Liver (tissue), 9 donors: ENCODE measurements around the gene SLC27A5. TPM values are rescaled to one million over a fixed set of nuclear protein-coding genes. Genes with fewer than 3 reads are reported as not detected.

Experiments used
- DNase-seq: peaks from one replicate; pipeline ENCODE4 v3.0.0-alpha.2; 2017; ENCODE audit warnings: low spot score
- H3K27ac ChIP-seq, 2 donors: one replicate each; pipeline ENCODE4 v1.7.0; 2013; ENCODE audit warnings: inconsistent platforms in 2 of 2, low read length in 2 of 2, control low read depth in 1 of 2, low read depth in 1 of 2, mild to moderate bottlenecking in 1 of 2
- H3K27me3 ChIP-seq, 4 donors: one replicate each; pipeline versions ENCODE4 v1.6.1 to v1.7.0; 2013; ENCODE audit warnings: low read length in 3 of 4, inconsistent platforms in 1 of 4, mild to moderate bottlenecking in 1 of 4, moderate library complexity in 1 of 4; ENCODE audit not compliant: control insufficient read depth in 4 of 4, insufficient read depth in 4 of 4
- H3K36me3 ChIP-seq, 4 donors: one replicate each; pipeline versions ENCODE4 v1.6.1 to v1.7.0; 2013; ENCODE audit warnings: low read length in 3 of 4, mild to moderate bottlenecking in 3 of 4, low read depth in 1 of 4, moderate library complexity in 1 of 4; ENCODE audit not compliant: control insufficient read depth in 4 of 4, insufficient read depth in 3 of 4
- H3K4me1 ChIP-seq, 4 donors: one replicate each; pipeline versions ENCODE4 v1.6.1 to v1.7.0; 2013; ENCODE audit warnings: low read length in 3 of 4, mild to moderate bottlenecking in 3 of 4, moderate library complexity in 1 of 4; ENCODE audit not compliant: control insufficient read depth in 4 of 4, insufficient read depth in 4 of 4
- H3K4me3 ChIP-seq, 3 donors: one replicate each; pipeline versions ENCODE4 v1.6.1 to v1.7.0; 2013; ENCODE audit warnings: low read length in 3 of 3, control low read depth in 1 of 3, low read depth in 1 of 3, mild to moderate bottlenecking in 1 of 3
- H3K9ac ChIP-seq, 2 donors: one replicate each; pipeline ENCODE4 v1.7.0; 2013; ENCODE audit warnings: low read length in 2 of 2, mild to moderate bottlenecking in 2 of 2, moderate library complexity in 2 of 2, control low read depth in 1 of 2, low read depth in 1 of 2
- H3K9me3 ChIP-seq, 4 donors: one replicate each; pipeline versions ENCODE4 v1.6.1 to v1.7.0; 2013; ENCODE audit warnings: low read length in 3 of 4; ENCODE audit not compliant: control insufficient read depth in 4 of 4
- EGR1 ChIP-seq, 2 donors: IDR thresholded peaks; 2 replicates each; pipeline ENCODE4 v1.6.1; 2016 to 2018; ENCODE audit warnings: antibody characterized with exemption in 2 of 2, low read depth in 2 of 2
- FOXA1 ChIP-seq: IDR thresholded peaks from 2 replicates; pipeline ENCODE4 v1.6.1; 2016; ENCODE audit warnings: antibody characterized with exemption
- FOXA2 ChIP-seq: IDR thresholded peaks from 2 replicates; pipeline ENCODE4 v1.6.1; 2016; ENCODE audit warnings: antibody characterized with exemption
- GABPA ChIP-seq, 2 donors: IDR thresholded peaks in 1 of 2; conservative IDR thresholded peaks in 1 of 2; 2 replicates each; pipeline ENCODE4 v1.6.1; 2016; ENCODE audit warnings: antibody characterized with exemption in 2 of 2, mild to moderate bottlenecking in 1 of 2, moderate library complexity in 1 of 2
- JUND ChIP-seq, 2 donors: IDR thresholded peaks; 2 replicates each; pipeline ENCODE4 v1.6.1; 2016; ENCODE audit warnings: antibody characterized with exemption in 2 of 2
- NR2F2 ChIP-seq: IDR thresholded peaks from 2 replicates; pipeline ENCODE4 v1.6.1; 2016; ENCODE audit warnings: antibody characterized with exemption
- RXRA ChIP-seq, 2 donors: IDR thresholded peaks; 2 replicates each; pipeline ENCODE4 v1.6.1; 2017 to 2018; ENCODE audit warnings: antibody characterized with exemption in 2 of 2, mild to moderate bottlenecking in 1 of 2
- TAF1 ChIP-seq: conservative IDR thresholded peaks from 2 replicates; pipeline ENCODE4 v1.6.1; 2016; ENCODE audit warnings: antibody characterized with exemption, mild to moderate bottlenecking
- YY1 ChIP-seq: IDR thresholded peaks from 2 replicates; pipeline ENCODE4 v1.6.1; 2016; ENCODE audit warnings: antibody characterized with exemption, mild to moderate bottlenecking
- WGBS: extraction: QIAGEN DNeasy Blood & Tissue Kit; methylation state at CpG from one replicate; pipeline ENCODE4 v1.1.7; 2013; 5-methylcytosine and 5-hydroxymethylcytosine counted together
- polyA plus RNA-seq, 2 donors: library from polyadenylated mRNA; stranded (reverse) in 1 of 2; unstranded in 1 of 2; fragments of 200-250 nt in 1 of 2; fragments of >200 nt in 1 of 2; fragmentation: Nextera tagmentation in 1 of 2; extraction: Ambion mirVana in 1 of 2; gene quantifications; one replicate each; pipeline versions ENCODE4 v1.2.1 to v1.2.3, GENCODE V29; 2013 to 2015
- total RNA-seq, 2 donors: library from RNA; depleted of rRNA; stranded (reverse); fragments of >200 nt; gene quantifications; one replicate each; pipeline ENCODE4 v1.2.3, GENCODE V29; 2014
- TF ChIP-seq, protein P1 (sequence below): IDR thresholded peaks from 2 replicates; pipeline ENCODE4 v1.6.1; 2016; ENCODE audit warnings: antibody characterized with exemption
- TF ChIP-seq, protein P2 (sequence below): IDR thresholded peaks from 2 replicates; pipeline ENCODE4 v1.6.1; 2016; ENCODE audit warnings: antibody characterized with exemption
- TF ChIP-seq, protein P3 (sequence below): IDR thresholded peaks from 2 replicates; pipeline ENCODE4 v1.6.1; 2016; ENCODE audit warnings: antibody characterized with exemption, mild to moderate bottlenecking
- donor health status: healthy.
- donor health status: healthy.
- donor health status: healthy.
- donor health status: healthy.
- donor health status: healthy.

The SLC27A5 gene
- total and polyA plus RNA-seq, 4 donors = 31.9 to 395 (median 321) TPM

DNA sequence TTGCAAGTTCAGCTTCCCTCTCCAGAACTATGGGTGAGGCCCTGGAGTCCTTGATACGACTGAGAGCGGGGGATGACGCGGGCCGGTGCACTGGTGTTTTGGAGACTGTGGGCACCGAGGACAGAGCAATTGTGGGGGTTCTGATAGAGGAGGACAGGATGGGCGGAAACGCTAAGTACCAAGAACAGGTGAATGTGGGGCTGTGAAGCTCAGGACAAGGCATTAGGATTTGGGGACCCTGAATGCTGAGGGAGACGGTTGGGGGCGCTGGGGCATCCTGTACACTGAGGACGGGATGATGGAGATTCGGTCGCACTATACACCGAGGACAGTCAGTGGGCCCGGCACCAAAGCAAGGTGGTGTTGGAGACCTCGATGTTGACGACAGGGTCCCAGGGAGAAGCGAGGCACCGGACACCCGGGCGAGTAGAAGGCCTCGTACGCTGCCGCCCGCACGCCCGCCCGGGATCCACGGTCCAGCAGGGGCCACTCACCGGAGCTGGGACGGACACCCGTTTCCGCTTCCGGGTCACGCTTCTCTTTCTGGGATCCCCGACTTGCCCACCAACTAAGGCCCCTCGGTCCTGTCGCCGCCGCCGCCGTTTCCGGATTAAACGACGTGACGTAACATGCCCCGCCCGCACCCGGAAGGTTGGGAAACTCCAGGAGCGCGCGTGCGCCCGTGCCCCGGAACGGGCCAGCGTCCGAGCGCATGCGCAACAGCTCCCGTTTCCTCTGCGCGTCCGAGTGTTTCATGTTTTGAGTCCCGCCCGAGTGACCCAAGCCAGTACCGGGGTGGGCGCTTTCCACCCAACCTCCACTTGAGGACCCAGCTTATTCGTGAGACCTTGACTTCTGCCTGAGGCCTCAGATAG is 42.9 kb upstream of the SLC27A5 start, which contains the start of gene CHMP2A (continued):
- TF ChIP-seq, protein P1, sequence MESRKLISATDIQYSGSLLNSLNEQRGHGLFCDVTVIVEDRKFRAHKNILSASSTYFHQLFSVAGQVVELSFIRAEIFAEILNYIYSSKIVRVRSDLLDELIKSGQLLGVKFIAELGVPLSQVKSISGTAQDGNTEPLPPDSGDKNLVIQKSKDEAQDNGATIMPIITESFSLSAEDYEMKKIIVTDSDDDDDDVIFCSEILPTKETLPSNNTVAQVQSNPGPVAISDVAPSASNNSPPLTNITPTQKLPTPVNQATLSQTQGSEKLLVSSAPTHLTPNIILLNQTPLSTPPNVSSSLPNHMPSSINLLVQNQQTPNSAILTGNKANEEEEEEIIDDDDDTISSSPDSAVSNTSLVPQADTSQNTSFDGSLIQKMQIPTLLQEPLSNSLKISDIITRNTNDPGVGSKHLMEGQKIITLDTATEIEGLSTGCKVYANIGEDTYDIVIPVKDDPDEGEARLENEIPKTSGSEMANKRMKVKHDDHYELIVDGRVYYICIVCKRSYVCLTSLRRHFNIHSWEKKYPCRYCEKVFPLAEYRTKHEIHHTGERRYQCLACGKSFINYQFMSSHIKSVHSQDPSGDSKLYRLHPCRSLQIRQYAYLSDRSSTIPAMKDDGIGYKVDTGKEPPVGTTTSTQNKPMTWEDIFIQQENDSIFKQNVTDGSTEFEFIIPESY = no peak
- peak; percentile 95 to 98 for TF ChIP-seq GABPA (IDR thresholded peaks at IDR 0.05 in 1 of 2, conservative IDR thresholded peaks at IDR 0.05 in 1 of 2)
- no peak for TF ChIP-seq TAF1
- no peak for TF ChIP-seq JUND (IDR thresholded peaks at IDR 0.05)
- TF ChIP-seq, protein P2, sequence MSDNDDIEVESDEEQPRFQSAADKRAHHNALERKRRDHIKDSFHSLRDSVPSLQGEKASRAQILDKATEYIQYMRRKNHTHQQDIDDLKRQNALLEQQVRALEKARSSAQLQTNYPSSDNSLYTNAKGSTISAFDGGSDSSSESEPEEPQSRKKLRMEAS = no peak

DNA sequence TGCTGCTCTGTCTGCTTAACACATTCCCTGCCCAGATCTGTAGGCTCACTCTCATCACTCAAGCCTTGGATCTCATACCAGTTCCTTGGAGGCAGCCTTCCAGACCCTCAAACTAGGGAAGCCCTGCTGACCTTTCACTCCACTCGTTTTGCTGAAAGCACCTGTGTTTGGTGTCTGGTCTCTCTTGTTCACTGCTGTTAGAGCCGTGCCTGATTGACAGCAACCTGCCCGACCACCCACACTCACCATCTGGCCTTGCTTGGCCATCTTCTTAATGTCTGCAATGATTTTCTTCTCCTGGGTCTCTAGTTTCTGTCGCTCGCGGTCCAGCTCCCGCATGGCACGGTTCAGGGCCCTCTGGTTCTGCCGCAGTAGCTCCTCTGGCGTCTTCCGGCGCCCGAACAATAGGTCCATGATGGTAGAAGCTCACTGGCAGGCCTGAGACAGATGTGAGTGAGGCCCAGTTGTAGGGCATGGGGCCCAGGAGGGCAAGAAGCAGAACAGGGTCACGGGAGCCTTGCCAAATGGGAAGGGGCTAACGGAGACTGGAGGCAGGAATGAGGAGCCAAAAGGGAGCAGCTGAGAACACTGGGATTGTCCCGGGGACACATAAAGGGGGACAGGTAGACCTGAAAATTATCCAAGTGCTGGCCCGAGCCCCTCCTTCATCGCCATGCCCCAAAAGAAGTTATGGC is 42.2 kb upstream of the SLC27A5 start:
- Histone ChIP-seq H3K9ac (peak overlapping the region; percentile 76 to 91), H3K27ac (peak overlapping the region; percentile 71 to 92), H3K27me3 (no peaks in the 10 kb centered on the region), H3K36me3 (peaks cover 13 to 45% (median 34%) of the 10 kb centered on the region in 4 donors), H3K4me1 (peaks cover 10 to 36% (median 32%) of the 10 kb centered on the region in 4 donors), H3K9me3 (no peaks in the 10 kb centered on the region), H3K4me3 (peak overlapping the region; percentile 62 to 99 (median 79))
- no peak for TF ChIP-seq FOXA2
- no peak for TF ChIP-seq TAF1
- DNase-seq = no peak
- 53% methylated on average over 18 of the region's 18 CpGs for WGBS

DNA sequence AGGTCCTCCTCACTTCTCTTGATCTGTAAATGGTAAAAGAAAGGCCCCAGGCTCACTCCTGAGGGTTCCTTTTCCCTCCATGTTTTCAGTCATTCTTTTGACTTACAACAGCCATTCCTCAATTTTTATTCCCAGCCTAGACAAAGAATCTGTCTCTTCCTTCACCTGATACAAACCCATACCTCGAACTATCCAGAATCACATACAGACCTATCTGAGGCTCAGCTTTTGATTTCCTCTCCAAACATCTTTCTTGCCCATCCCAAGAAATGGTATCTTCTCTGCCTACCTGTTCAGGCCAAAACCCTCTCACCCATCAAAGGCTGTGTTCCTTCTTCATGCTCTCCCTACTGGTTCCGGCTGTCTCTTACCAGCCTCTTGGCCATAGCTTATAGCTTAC is 40.9 kb upstream of the SLC27A5 start:
- 95% methylated on average over 2 of the region's 2 CpGs for WGBS
- no peaks in the 10 kb centered on the region for H3K9me3 ChIP-seq
- no peak overlapping the region for H3K27ac ChIP-seq
- H3K9ac ChIP-seq = no peak overlapping the region
- H3K27me3 ChIP-seq = no peaks in the 10 kb centered on the region
- H3K4me3 ChIP-seq = no peak overlapping the region
- TF ChIP-seq GABPA (IDR thresholded peaks at IDR 0.05 in 1 of 2, conservative IDR thresholded peaks at IDR 0.05 in 1 of 2) = no peak
- peaks cover 10 to 35% (median 31%) of the 10 kb centered on the region in 4 donors for H3K4me1 ChIP-seq
- peaks cover 25 to 58% (median 47%) of the 10 kb centered on the region in 4 donors for H3K36me3 ChIP-seq
- no peak for DNase-seq

DNA sequence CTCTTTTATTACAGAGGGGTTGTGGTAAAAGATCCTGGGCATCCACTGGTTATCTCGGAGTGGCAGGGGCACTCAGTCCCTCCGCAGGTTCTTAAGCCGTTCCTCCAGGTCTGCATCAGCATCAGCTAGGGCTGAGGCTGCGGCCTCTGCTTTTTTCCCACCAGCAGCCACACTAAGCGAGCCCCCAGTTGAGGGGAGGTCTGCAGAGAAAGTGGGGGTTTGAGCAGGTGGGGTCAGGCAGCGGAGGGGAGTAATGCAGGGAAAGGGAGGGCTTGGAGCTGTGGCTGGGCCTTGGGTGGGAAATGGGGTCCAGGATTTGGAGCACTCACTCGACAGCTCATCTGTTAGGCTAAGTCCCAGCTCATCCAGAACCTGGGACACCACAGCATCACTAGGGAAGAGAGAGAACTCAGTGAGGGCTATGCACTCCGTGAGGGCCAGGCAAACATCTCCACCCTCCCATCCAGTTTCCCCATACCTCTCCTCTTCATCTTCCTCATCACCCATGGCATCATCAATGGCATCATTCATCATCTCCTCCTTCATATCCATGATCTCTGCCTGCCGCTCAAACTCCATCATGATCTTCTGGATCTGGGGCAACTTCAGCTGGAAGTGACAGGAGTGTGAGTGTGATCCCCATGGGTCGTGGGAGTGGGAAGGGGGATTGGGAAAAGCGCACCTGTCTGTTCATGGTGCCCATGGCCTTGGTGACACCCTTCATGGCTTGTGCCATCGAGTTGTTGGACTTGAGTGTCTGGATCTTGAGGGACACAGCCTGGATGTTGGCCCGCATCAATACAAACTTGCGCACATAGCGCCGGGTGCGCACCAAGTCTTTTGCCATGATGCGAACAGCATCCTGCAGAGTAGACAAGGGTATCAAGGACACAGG is 40.0 kb upstream of the SLC27A5 start:
- 97% methylated on average over 18 of the region's 18 CpGs for WGBS
- no peak overlapping the region for H3K4me3 ChIP-seq
- DNase-seq = no peak
- peaks cover 10 to 32% (median 24%) of the 10 kb centered on the region in 4 donors for H3K4me1 ChIP-seq
- peaks cover 28 to 65% (median 53%) of the 10 kb centered on the region in 4 donors for H3K36me3 ChIP-seq
- no peaks in the 10 kb centered on the region for H3K9me3 ChIP-seq
- no peaks in the 10 kb centered on the region for H3K27me3 ChIP-seq
- H3K9ac ChIP-seq = no peak overlapping the region
- H3K27ac ChIP-seq = no peak overlapping the region
- TF ChIP-seq TAF1 (no peak), FOXA2 (no peak), NR2F2 (no peak), GABPA (IDR thresholded peaks at IDR 0.05 in 1 of 2, conservative IDR thresholded peaks at IDR 0.05 in 1 of 2) (no peak), FOXA1 (no peak), EGR1 (IDR thresholded peaks at IDR 0.05; ENCODE audit: low read depth in 2 of 2) (no peak), RXRA (IDR thresholded peaks at IDR 0.05) (no peak), YY1 (no peak)
- TF ChIP-seq, protein P2 = no peak
- TF ChIP-seq, protein P3, sequence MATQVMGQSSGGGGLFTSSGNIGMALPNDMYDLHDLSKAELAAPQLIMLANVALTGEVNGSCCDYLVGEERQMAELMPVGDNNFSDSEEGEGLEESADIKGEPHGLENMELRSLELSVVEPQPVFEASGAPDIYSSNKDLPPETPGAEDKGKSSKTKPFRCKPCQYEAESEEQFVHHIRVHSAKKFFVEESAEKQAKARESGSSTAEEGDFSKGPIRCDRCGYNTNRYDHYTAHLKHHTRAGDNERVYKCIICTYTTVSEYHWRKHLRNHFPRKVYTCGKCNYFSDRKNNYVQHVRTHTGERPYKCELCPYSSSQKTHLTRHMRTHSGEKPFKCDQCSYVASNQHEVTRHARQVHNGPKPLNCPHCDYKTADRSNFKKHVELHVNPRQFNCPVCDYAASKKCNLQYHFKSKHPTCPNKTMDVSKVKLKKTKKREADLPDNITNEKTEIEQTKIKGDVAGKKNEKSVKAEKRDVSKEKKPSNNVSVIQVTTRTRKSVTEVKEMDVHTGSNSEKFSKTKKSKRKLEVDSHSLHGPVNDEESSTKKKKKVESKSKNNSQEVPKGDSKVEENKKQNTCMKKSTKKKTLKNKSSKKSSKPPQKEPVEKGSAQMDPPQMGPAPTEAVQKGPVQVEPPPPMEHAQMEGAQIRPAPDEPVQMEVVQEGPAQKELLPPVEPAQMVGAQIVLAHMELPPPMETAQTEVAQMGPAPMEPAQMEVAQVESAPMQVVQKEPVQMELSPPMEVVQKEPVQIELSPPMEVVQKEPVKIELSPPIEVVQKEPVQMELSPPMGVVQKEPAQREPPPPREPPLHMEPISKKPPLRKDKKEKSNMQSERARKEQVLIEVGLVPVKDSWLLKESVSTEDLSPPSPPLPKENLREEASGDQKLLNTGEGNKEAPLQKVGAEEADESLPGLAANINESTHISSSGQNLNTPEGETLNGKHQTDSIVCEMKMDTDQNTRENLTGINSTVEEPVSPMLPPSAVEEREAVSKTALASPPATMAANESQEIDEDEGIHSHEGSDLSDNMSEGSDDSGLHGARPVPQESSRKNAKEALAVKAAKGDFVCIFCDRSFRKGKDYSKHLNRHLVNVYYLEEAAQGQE = no peak
